Large intestine (tissue), 3 donors: ENCODE data around the gene NCOR2. TPM values are rescaled to one million over a fixed set of nuclear protein-coding genes. Genes with fewer than 3 reads are reported as not detected.

Experiments
- DNase-seq, 2 donors: peaks; one replicate each; pipeline versions ENCODE4 v3.0.0 to v3.0.0-alpha.2; 2013
- H3K27ac ChIP-seq: one replicate; pipeline ENCODE4 v1.5.1; 2013; ENCODE audit warnings: low read length
- H3K27me3 ChIP-seq: 2 replicates; pipeline ENCODE4 v1.6.1; 2013; ENCODE audit warnings: low read length; ENCODE audit not compliant: control insufficient read depth, insufficient read depth
- H3K36me3 ChIP-seq: 2 replicates; pipeline ENCODE4 v1.6.1; 2013; ENCODE audit warnings: low read length; ENCODE audit not compliant: control insufficient read depth, insufficient read depth
- H3K4me1 ChIP-seq: one replicate; pipeline ENCODE4 v1.6.1; 2013; ENCODE audit warnings: low read length; ENCODE audit not compliant: control insufficient read depth, insufficient read depth
- H3K4me3 ChIP-seq: one replicate; pipeline ENCODE4 v1.5.1; 2013; ENCODE audit warnings: low read length
- H3K9me3 ChIP-seq: one replicate; pipeline ENCODE4 v1.6.1; 2013; ENCODE audit warnings: mild to moderate bottlenecking, low read depth, low read length, moderate library complexity; ENCODE audit not compliant: control insufficient read depth
- WGBS: methylation state at CpG from one replicate; pipeline ENCODE4 v1.1.5; 2013; ENCODE audit warnings: low lambda C conversion rate; ENCODE audit not compliant: insufficient coverage; 5-methylcytosine and 5-hydroxymethylcytosine counted together
- polyA plus RNA-seq: library from polyadenylated mRNA; unstranded; fragments of 120-200 nt; gene quantifications from one replicate; pipeline ENCODE4 v1.2.1, GENCODE V29; 2013

Gene NCOR2
- polyA plus RNA-seq, 1 donor, result 86.3 TPM

GRCh38 chr12:124577374-124577773, 10.0 kb upstream of the NCOR2 start:
- H3K27ac ChIP-seq, result no peak overlapping the region
- WGBS, result no CpG with 5 or more reads among the region's 8 CpGs
- no peaks in the 10 kb centered on the region for H3K36me3 ChIP-seq
- H3K4me3 ChIP-seq, result no peak overlapping the region
- no peaks in the 10 kb centered on the region for H3K4me1 ChIP-seq
- H3K9me3 ChIP-seq, result peaks cover 4% of the 10 kb centered on the region
- no peaks in the 10 kb centered on the region for H3K27me3 ChIP-seq
- no peak for DNase-seq

- H3K9me3 ChIP-seq, result peaks cover 4% of the 10 kb centered on the region
- H3K36me3 ChIP-seq, result no peaks in the 10 kb centered on the region
- H3K27ac ChIP-seq, result no peak overlapping the region
- H3K4me3 ChIP-seq, result no peak overlapping the region
- no peaks in the 10 kb centered on the region for H3K4me1 ChIP-seq
- WGBS, result no CpG with 5 or more reads among the region's 8 CpGs
- no peaks in the 10 kb centered on the region for H3K27me3 ChIP-seq
- no peak for DNase-seq
Observed at GRCh38 chr12:124576061-124576650, 8.7 kb upstream of the NCOR2 start.

GRCh38 chr12:124573839-124574786, 6.7 kb upstream of the NCOR2 start:
- WGBS, result no CpG with 5 or more reads among the region's 18 CpGs
- no peak overlapping the region for H3K4me3 ChIP-seq
- no peak overlapping the region for H3K27ac ChIP-seq
- no peaks in the 10 kb centered on the region for H3K36me3 ChIP-seq
- H3K9me3 ChIP-seq, result peaks cover 4% of the 10 kb centered on the region
- H3K4me1 ChIP-seq, result peaks cover 1% of the 10 kb centered on the region
- DNase-seq, result no peak
- no peaks in the 10 kb centered on the region for H3K27me3 ChIP-seq

GRCh38 chr12:124571556-124571955, 4.1 kb upstream of the NCOR2 start:
- WGBS, result no CpG with 5 or more reads among the region's 2 CpGs
- DNase-seq, result no peak
- no peak overlapping the region for H3K4me3 ChIP-seq

GRCh38 chr12:124570810-124571209, 3.4 kb upstream of the NCOR2 start:
- Histone ChIP-seq H3K4me1 (peaks cover 11% of the 10 kb centered on the region), H3K27ac (no peak overlapping the region), H3K4me3 (no peak overlapping the region), H3K27me3 (no peaks in the 10 kb centered on the region), H3K36me3 (no peaks in the 10 kb centered on the region), H3K9me3 (no peaks in the 10 kb centered on the region)
- no CpG with 5 or more reads among the region's 1 CpG for WGBS
- no peak for DNase-seq

More at GRCh38 chr12:124571556-124571955, 4.1 kb upstream of the NCOR2 start:
- Histone ChIP-seq H3K27me3 (no peaks in the 10 kb centered on the region), H3K27ac (no peak overlapping the region), H3K9me3 (no peaks in the 10 kb centered on the region), H3K4me1 (peaks cover 11% of the 10 kb centered on the region), H3K36me3 (no peaks in the 10 kb centered on the region)

GRCh38 chr12:124569375-124570148, 2.1 kb upstream of the NCOR2 start:
- Histone ChIP-seq H3K4me1 (peaks cover 19% of the 10 kb centered on the region), H3K4me3 (no peak overlapping the region), H3K9me3 (no peaks in the 10 kb centered on the region), H3K27me3 (no peaks in the 10 kb centered on the region), H3K36me3 (no peaks in the 10 kb centered on the region), H3K27ac (no peak overlapping the region)
- no CpG with 5 or more reads among the region's 17 CpGs for WGBS
- no peak for DNase-seq

- peaks cover 19% of the 10 kb centered on the region for H3K4me1 ChIP-seq
Observed at GRCh38 chr12:124568431-124569374, 1.3 kb upstream of the NCOR2 start.

GRCh38 chr12:124567673-124568373, 411 bp upstream of the NCOR2 start:
- Histone ChIP-seq H3K9me3 (no peaks in the 10 kb centered on the region), H3K27me3 (no peaks in the 10 kb centered on the region), H3K27ac (peak overlapping the region; percentile 67), H3K36me3 (peaks cover 2% of the 10 kb centered on the region), H3K4me1 (peaks cover 19% of the 10 kb centered on the region), H3K4me3 (peak overlapping the region; percentile 55)
- no CpG with 5 or more reads among the region's 50 CpGs for WGBS
- peak; percentile 83 to 91 for DNase-seq

More at GRCh38 chr12:124568431-124569374, 1.3 kb upstream of the NCOR2 start:
- H3K9me3 ChIP-seq, result no peaks in the 10 kb centered on the region
- peak; percentile 60 to 68 for DNase-seq
- H3K27ac ChIP-seq, result peak overlapping the region; percentile 67
- no peak overlapping the region for H3K4me3 ChIP-seq
- no CpG with 5 or more reads among the region's 28 CpGs for WGBS
- no peaks in the 10 kb centered on the region for H3K27me3 ChIP-seq
- no peaks in the 10 kb centered on the region for H3K36me3 ChIP-seq
